B cell (primary cell): Measurements from ENCODE around the gene VMO1. TPM values are rescaled to one million over a fixed set of nuclear protein-coding genes. Genes with fewer than 3 reads are reported as not detected.

Source experiments
- ATAC-seq: fragments of 200-7000 bp; cut with Tn5 transposase; one replicate; pipeline ENCODE4 v1.10.0; 2021; ENCODE audit warnings: low read depth, mild to moderate bottlenecking, moderate number of reproducible peaks, moderate library complexity
- CTCF ChIA-PET: fragments of 350-600 bp; sonication (Branson Sonifier 250); formaldehyde crosslinking; loops from one replicate; lab custom pipeline; 2021; ENCODE audit warnings: antibody characterized with exemption, inconsistent platforms; lab: Charles Lee
- POLR2A ChIA-PET: fragments of 350-600 bp; sonication (Branson Sonifier 250); formaldehyde crosslinking; loops from one replicate; lab custom pipeline; 2021; ENCODE audit warnings: antibody characterized with exemption; lab: Charles Lee
- DNase-seq: peaks from one replicate; pipeline ENCODE4 v3.0.0; 2013
- H2AFZ ChIP-seq: 2 replicates; pipeline ENCODE4 v1.6.1; 2012; ENCODE audit warnings: mild to moderate bottlenecking, low read depth, low read length; ENCODE audit not compliant: insufficient read depth, poor library complexity, severe bottlenecking
- H3K27ac ChIP-seq, 2 donors: 1 replicate in 1 of 2; 2 replicates in 1 of 2; pipeline ENCODE4 v1.5.1; 2012 to 2013; ENCODE audit warnings: low read length in 2 of 2, mild to moderate bottlenecking in 2 of 2, moderate library complexity in 1 of 2
- H3K27me3 ChIP-seq, 4 experiments: fragments of 200-600 bp in 1 of 4; sonication (generic) in 1 of 4; replicated peaks in 1 of 4; 1 replicate in 2 of 4; 2 replicates in 2 of 4; pipeline versions ENCODE4 v1.6.1 to v1.7.0; 2013 to 2016; ENCODE audit warnings: low read length in 3 of 4, mild to moderate bottlenecking in 2 of 4, mixed read lengths in 1 of 4, moderate library complexity in 1 of 4; ENCODE audit not compliant: insufficient read depth in 4 of 4, control insufficient read depth in 3 of 4; ENCODE audit errors: control extremely low read depth in 1 of 4
- H3K36me3 ChIP-seq, 2 experiments: replicated peaks in 1 of 2; 1 replicate in 1 of 2; 2 replicates in 1 of 2; pipeline versions ENCODE4 v1.6.1 to v1.7.1; 2013; ENCODE audit warnings: low read length in 1 of 2; ENCODE audit not compliant: insufficient read depth in 2 of 2, control insufficient read depth in 1 of 2; ENCODE audit errors: control extremely low read depth in 1 of 2, extremely low read depth in 1 of 2
- H3K4me1 ChIP-seq, 2 donors: fragments of 200-600 bp in 1 of 2; sonication (generic) in 1 of 2; 1 replicate in 1 of 2; 2 replicates in 1 of 2; pipeline versions ENCODE4 v1.5.1 to v1.6.1; 2013 to 2017; ENCODE audit warnings: low read length in 2 of 2; ENCODE audit not compliant: control insufficient read depth in 2 of 2, insufficient read depth in 2 of 2
- H3K4me2 ChIP-seq: replicated peaks from 2 replicates; pipeline ENCODE3; 2012; ENCODE audit warnings: mild to moderate bottlenecking, low read depth, low read length; ENCODE audit not compliant: poor library complexity, severe bottlenecking
- H3K4me3 ChIP-seq, 5 experiments: fragments of 200-600 bp in 1 of 5; sonication (generic) in 1 of 5; 1 replicate in 3 of 5; 2 replicates in 2 of 5; pipeline versions ENCODE4 v1.5.1 to v1.7.0; 2011 to 2016; ENCODE audit warnings: low read length in 4 of 5, mild to moderate bottlenecking in 4 of 5, low read depth in 2 of 5, control low read depth in 1 of 5, moderate library complexity in 1 of 5; ENCODE audit not compliant: insufficient read depth in 1 of 5; ENCODE audit errors: control extremely low read depth in 1 of 5, extremely low read depth in 1 of 5
- H3K79me2 ChIP-seq: fragments of 200-600 bp; sonication (generic); one replicate; pipeline ENCODE4 v1.6.0; 2016; ENCODE audit warnings: low read length; ENCODE audit not compliant: control insufficient read depth, insufficient read depth
- H3K9ac ChIP-seq: fragments of 200-600 bp; sonication (generic); 2 replicates; pipeline ENCODE4 v1.6.1; 2017; ENCODE audit warnings: mild to moderate bottlenecking, low read length, moderate library complexity
- H3K9me3 ChIP-seq, 3 donors: one replicate each; pipeline versions ENCODE4 v1.6.1 to v1.7.1; 2013; ENCODE audit warnings: low read length in 2 of 3; ENCODE audit not compliant: control insufficient read depth in 2 of 3, insufficient read depth in 1 of 3; ENCODE audit errors: control extremely low read depth in 1 of 3
- H4K20me1 ChIP-seq: 2 replicates; pipeline ENCODE4 v1.6.0; 2012; ENCODE audit warnings: mild to moderate bottlenecking, low read length; ENCODE audit not compliant: insufficient read depth, control insufficient read depth, poor library complexity, severe bottlenecking
- H3K27ac Mint-ChIP-seq: one replicate; pipeline ENCODE4 v1.8.0; 2021; ENCODE audit warnings: mixed read lengths
- H3K27me3 Mint-ChIP-seq: one replicate; pipeline ENCODE4 v1.8.0; 2021; ENCODE audit warnings: mixed read lengths
- H3K4me1 Mint-ChIP-seq: one replicate; pipeline ENCODE4 v1.8.0; 2021; ENCODE audit warnings: mixed read lengths
- H3K4me3 Mint-ChIP-seq: one replicate; pipeline ENCODE4 v1.8.0; 2021; ENCODE audit warnings: mixed read lengths
- H3K9me3 Mint-ChIP-seq: one replicate; pipeline ENCODE4 v1.8.0; 2022; ENCODE audit warnings: mixed read lengths; ENCODE audit not compliant: insufficient read depth
- EZH2 ChIP-seq: IDR thresholded peaks from 2 replicates; pipeline ENCODE4 v1.6.1; 2012; ENCODE audit warnings: borderline replicate concordance, low read depth, mild to moderate bottlenecking, moderate library complexity, low read length; ENCODE audit not compliant: insufficient read depth, poor library complexity, severe bottlenecking
- WGBS: methylation state at CpG from one replicate; pipeline ENCODE4 v1.1.5; 2013; ENCODE audit warnings: missing lambda C conversion rate; ENCODE audit not compliant: insufficient coverage; 5-methylcytosine and 5-hydroxymethylcytosine counted together
- intact Hi-C: fragments of 100-400 bp; cut with micrococcal nuclease; formaldehyde crosslinking; loops from one replicate; pipeline ENCODE4 v1.10.0; 2022
- polyA plus RNA-seq: library from polyadenylated mRNA; depleted of rRNA; stranded (reverse); fragments of >200 nt; gene quantifications from 2 replicates; pipeline ENCODE4 v1.2.3, GENCODE V29; 2012
- total RNA-seq, 2 donors: library from RNA; stranded (reverse); fragments of 120-200 nt in 1 of 2; gene quantifications; 1 replicate in 1 of 2; 2 replicates in 1 of 2; pipeline versions ENCODE4 v1.2.3 to v1.2.4, GENCODE V29; 2013 to 2022
- TF ChIP-seq, protein P1 (sequence below): fragments of 200-600 bp; IDR thresholded peaks from one replicate; pipeline ENCODE4 v1.8.0; 2022; ENCODE audit warnings: antibody characterized with exemption, mild to moderate bottlenecking

Gene VMO1
- total and polyA plus RNA-seq, 2 donors (not counting 1 experiment from before 2014, with no cell fraction given): 0.57 TPM; not detected in 1

DNA sequence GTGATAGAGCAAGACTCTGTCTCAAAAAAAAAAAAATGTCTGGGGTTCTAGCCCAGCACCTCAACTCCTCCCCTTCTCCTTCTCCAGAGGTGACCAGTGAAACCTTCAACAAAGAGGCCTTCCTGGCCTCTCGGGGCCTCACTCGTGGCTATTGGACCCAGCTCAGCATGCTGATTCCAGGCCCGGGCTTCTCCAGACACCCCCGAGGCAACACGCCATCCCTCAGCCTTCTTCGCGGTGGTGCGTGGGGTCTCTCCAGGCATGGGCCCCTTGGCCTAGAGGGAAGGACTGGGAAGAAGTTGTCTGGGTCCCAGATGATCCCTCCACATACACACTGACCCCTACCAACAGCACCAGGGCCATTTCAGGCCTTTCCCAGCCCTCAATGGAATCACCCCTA is 42.9 kb downstream of the VMO1 start:
- Mint-ChIP-seq H3K27ac (peak overlapping the region; percentile 6), H3K27me3 (peaks cover 17% of the 10 kb centered on the region), H3K9me3 (no peaks in the 10 kb centered on the region), H3K4me1 (peaks cover 26% of the 10 kb centered on the region), H3K4me3 (no peak overlapping the region)
- peaks cover 31 to 33% of the 10 kb centered on the region in 2 donors for H3K4me1 ChIP-seq
- ATAC-seq (no peak), DNase-seq (no peak)
- no peaks in the 10 kb centered on the region for H3K9me3 ChIP-seq
- no peak overlapping the region for H3K4me3 ChIP-seq
- H3K4me2 ChIP-seq: no peak overlapping the region
- H3K9ac ChIP-seq: no peak overlapping the region
- no peaks in the 10 kb centered on the region for H4K20me1 ChIP-seq
- TF ChIP-seq, protein P1, sequence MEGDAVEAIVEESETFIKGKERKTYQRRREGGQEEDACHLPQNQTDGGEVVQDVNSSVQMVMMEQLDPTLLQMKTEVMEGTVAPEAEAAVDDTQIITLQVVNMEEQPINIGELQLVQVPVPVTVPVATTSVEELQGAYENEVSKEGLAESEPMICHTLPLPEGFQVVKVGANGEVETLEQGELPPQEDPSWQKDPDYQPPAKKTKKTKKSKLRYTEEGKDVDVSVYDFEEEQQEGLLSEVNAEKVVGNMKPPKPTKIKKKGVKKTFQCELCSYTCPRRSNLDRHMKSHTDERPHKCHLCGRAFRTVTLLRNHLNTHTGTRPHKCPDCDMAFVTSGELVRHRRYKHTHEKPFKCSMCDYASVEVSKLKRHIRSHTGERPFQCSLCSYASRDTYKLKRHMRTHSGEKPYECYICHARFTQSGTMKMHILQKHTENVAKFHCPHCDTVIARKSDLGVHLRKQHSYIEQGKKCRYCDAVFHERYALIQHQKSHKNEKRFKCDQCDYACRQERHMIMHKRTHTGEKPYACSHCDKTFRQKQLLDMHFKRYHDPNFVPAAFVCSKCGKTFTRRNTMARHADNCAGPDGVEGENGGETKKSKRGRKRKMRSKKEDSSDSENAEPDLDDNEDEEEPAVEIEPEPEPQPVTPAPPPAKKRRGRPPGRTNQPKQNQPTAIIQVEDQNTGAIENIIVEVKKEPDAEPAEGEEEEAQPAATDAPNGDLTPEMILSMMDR: no peak
- no peak for TF ChIP-seq EZH2
- peaks cover 0 to 48% (median 18%) of the 10 kb centered on the region in 4 experiments for H3K27me3 ChIP-seq
- H3K79me2 ChIP-seq: peaks cover 2% of the 10 kb centered on the region
- intact Hi-C loops: no loop called here
- no peaks in the 10 kb centered on the region for H3K36me3 ChIP-seq
- 94% methylated on average over 3 of the region's 8 CpGs for WGBS
- CTCF ChIA-PET: interaction anchor here (2.0 kb wide), 1 partner anchor 46 kb away, joined by 5 read pairs; no protein-coding TSS in a partner anchor
- H3K27ac ChIP-seq: no peak overlapping the region
- POLR2A ChIA-PET: no interaction called here
- no peak overlapping the region for H2AFZ ChIP-seq

DNA sequence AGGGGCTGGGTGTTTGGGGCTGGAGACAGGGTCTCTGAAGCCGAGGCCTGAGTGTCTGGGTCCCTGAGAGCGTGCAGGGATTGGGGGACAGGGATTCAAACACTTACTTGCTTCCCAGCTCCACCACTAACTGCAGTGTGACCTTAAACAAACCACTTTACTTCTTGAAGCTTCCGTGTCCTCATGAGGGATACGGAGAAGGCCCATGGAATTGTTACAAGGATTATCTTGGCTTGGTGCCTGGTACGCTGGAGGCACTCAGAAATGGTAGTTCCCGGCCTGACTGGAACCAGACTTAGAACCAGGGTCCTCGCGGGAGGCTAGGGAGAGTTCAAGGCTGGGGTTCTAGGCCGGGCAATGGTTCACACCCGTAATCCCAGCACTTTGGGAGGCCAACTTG is 43.5 kb downstream of the VMO1 start:
- CTCF ChIA-PET: interaction anchor here (2.0 kb wide), 1 partner anchor 47 kb away, joined by 5 read pairs; no protein-coding TSS in a partner anchor

More for the DNA sequence above, 43.5 kb downstream of the VMO1 start:
- WGBS: 97% methylated on average over 9 of the region's 10 CpGs
- Histone ChIP-seq H3K4me1 (peaks cover 26 to 30% of the 10 kb centered on the region in 2 donors), H3K4me3 (no peak overlapping the region), H2AFZ (no peak overlapping the region), H3K4me2 (no peak overlapping the region), H3K9ac (no peak overlapping the region), H3K27ac (no peak overlapping the region), H4K20me1 (no peaks in the 10 kb centered on the region), H3K9me3 (no peaks in the 10 kb centered on the region), H3K36me3 (no peaks in the 10 kb centered on the region), H3K27me3 (peaks cover 0 to 48% (median 18%) of the 10 kb centered on the region in 4 experiments), H3K79me2 (peaks cover 2% of the 10 kb centered on the region)
- DNase-seq (no peak), ATAC-seq (no peak)
- intact Hi-C loops: no loop called here
- TF ChIP-seq, protein P1: no peak
- TF ChIP-seq EZH2: no peak
- Mint-ChIP-seq H3K27ac (no peak overlapping the region), H3K4me3 (no peak overlapping the region), H3K4me1 (peaks cover 23% of the 10 kb centered on the region), H3K27me3 (peaks cover 13% of the 10 kb centered on the region), H3K9me3 (no peaks in the 10 kb centered on the region)
- POLR2A ChIA-PET: no interaction called here
